ENCODE results near the gene TSPYL4.
"Not testable (repeated sequence)": the region's sequence is repeated elsewhere in the genome, so short reads cannot be mapped to it uniquely, and the experiment has no call there.

Gene TSPYL4

GRCh38 chr6:116253505-116254296, at the start of gene TSPYL4:
TSPYL4 (minus strand) TSS chr6:116254075; CDS start chr6:116254008, 67 bp downstream.
- DNase-seq (ENCODE audit: low read depth in 2 of 2) = peak; percentile 94 to 95

DNA sequence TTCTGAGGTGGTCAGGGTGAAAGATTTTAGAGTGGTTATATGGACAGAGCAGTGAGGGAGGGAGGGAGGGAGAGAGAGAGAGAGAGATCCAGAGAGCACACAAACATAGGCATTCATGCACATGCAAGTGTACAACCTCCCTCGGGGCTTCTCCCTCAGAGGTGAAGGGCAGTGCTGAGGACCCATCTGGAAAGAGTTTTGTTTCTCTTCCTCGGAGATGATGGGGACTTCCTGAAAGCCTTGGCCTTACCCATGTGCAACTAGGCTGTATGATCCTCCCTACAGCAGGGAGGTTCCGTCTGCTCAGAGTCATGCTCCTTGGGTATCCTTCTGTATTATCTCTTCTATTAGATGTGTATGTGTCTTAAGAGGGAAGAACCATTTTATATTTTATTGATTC, 47.2 kb upstream of the TSPYL4 start:
- no peak for DNase-seq (ENCODE audit: low read depth in 2 of 2)

DNA sequence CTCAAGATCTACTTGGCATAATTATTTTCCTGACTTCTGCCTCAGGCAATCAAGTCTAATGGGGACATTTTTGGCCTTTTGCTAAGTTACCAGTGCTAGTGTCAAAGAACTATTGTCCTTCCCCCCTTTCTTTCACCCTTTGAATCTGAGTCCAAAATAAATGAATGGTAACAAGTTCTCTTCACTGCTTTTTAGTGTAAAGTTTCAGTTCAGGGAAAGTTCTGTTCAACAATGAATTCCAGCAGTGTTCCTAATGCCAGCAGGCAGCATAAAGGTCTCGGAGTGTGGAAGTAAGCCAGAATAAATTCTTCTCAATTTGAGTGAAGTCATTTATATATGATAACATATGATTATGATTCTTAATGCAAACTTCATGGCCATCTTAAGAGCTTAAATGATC, 46.7 kb upstream of the TSPYL4 start:
- DNase-seq (ENCODE audit: low read depth in 2 of 2) = no peak

- DNase-seq (ENCODE audit: low read depth in 2 of 2) = no peak
Measured at GRCh38 chr6:116298973-116299372, 45.1 kb upstream of the TSPYL4 start.

- no peak for DNase-seq (ENCODE audit: low read depth in 2 of 2)
Measured at GRCh38 chr6:116298273-116298672, 44.4 kb upstream of the TSPYL4 start.

DNA sequence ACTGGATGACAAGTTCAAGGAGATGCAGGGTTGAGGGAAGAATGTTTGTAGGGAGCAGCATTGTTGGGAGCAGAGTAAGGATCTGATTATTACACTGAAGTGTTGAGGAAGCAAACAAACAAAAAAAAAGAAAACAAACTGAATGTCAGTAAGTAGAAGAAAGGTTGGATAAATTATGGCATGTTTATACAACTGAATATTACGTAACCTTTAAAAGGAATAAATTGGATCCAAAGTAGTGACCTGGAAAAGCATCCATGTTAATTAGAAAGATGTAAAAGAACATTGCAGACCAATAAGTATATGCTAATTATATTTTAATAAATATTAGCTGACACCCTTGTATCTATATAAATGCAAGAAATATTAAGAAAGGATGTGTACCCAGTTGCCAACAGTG, 38.7 kb upstream of the TSPYL4 start:
- no peak for DNase-seq (ENCODE audit: low read depth in 2 of 2)

DNA sequence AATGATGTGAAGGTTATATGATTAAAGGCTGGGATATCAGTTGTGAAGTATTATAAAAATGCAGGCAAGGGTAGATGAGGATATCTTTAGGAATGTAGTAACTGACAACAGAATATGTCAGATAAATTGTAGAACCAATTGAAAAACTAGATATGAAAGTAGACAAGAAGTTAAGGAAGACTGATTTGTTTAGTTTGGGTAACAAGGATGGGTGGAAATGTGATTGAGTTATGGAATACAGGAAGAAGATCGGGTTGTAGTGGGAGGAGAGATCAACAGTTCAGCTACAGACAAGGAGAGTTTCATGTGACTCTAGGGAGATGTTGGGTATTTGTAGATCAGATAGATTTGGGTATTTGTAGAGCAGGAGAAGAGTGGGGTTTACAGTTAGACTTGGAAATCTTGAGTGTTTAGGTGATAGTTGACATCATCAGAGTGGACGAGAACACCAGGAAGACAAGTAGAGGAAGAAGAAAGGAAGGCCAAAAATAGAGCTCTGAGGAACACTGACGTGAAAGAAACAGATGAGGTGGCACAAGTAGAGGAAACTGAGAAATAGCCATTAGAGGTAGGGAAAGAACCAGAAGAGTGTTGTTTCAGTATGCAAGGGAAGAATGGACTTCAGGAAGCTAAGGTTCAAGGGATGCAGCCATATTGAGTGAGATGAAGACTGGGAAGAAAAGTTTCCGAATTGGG, 38.0 kb upstream of the TSPYL4 start:
- DNase-seq (ENCODE audit: low read depth in 2 of 2) = no peak

- no peak for DNase-seq (ENCODE audit: low read depth in 2 of 2)
Measured at GRCh38 chr6:116290799-116291198, 36.9 kb upstream of the TSPYL4 start.

- DNase-seq (ENCODE audit: low read depth in 2 of 2) = no peak
Measured at GRCh38 chr6:116289876-116290275, 36.0 kb upstream of the TSPYL4 start.

DNA sequence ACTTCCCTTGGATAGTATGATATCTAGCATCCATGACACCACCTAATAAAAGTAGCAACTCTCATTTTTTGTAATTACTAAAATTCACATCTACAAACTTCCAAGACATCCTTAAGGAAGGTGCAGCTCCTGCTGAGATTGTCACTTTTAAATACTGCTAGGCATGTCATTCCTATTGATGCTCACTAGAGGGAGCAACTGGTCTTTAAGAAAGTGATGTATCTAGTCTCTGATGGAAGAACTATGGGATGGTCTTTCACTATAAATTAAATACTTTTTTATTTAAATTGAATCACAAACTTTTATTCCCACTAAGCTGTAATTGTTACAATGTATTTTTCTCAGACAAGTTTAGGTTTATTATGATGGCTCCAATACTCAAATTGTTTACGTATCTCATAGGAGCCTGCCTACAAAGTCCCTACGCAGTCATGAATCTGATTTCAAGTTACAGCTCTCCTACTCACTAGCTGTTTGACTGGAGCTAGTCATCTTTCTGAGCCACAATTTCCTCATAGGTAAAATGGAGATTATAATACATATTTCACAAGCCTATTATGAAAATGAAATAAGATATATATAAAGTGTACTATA, 33.9 kb upstream of the TSPYL4 start:
- DNase-seq (ENCODE audit: low read depth in 2 of 2) = no peak

GRCh38 chr6:116286773-116287358, 33.0 kb upstream of the TSPYL4 start:
- DNase-seq (ENCODE audit: low read depth in 2 of 2) = no peak

DNA sequence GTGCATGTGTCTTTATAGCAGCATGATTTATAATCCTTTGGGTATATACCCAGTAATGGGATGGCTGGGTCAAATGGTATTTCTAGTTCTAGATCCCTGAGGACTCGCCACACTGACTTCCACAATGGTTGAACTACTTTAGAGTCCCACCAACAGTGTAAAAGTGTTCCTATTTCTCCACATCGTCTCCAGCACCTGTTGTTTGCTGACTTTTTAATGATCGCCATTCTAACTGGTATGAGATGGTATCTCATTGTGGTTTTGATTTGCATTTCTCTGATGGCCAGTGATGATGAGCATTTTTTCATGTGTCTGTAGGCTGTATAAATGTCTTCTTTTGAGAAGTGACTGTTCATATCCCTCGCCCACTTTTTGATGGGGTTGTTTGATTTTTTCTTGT, 31.1 kb upstream of the TSPYL4 start:
- DNase-seq (ENCODE audit: low read depth in 2 of 2) = not testable (repeated sequence)

DNA sequence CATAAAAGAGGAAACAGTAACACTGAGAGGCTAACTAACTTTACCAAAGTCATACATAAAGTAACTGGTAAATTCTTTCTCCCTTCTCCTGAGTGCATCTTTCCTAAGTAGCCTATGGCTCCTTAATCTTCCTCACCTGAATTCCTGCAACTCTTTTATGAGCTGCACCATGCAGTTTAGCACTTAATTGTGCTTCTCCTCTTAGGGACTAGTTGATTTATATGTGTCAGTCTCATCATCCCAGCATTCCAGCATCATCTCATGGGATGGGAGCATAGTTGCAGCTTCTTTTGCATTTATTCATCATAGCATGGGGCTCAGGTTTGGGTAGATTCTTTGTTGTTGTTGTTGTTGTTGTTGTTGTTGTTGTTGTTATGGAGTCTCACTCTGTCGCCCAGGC, 29.3 kb upstream of the TSPYL4 start:
- DNase-seq (ENCODE audit: low read depth in 2 of 2) = no peak

DNA sequence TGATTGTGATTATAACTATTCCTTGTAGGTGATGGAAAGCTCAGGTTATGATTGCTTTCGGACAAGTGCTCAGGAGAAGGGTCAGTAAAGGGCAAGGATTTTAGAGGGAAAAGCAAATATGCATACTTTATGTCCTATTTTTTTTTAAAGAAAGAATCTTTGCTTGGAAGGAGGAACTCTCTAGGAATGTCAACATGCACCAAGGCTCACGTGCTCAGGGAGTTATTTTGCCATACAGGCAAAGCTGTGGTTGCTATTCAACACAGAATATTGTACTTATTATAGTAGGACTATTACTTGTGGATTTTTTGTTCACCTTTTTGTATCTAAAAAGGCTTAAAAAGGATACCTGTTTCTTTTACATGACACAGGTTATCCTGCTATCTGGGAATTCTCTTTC, 28.8 kb upstream of the TSPYL4 start:
- DNase-seq (ENCODE audit: low read depth in 2 of 2) = no peak

- no peak for DNase-seq (ENCODE audit: low read depth in 2 of 2)
Measured at GRCh38 chr6:116280933-116281316, 27.1 kb upstream of the TSPYL4 start.

DNA sequence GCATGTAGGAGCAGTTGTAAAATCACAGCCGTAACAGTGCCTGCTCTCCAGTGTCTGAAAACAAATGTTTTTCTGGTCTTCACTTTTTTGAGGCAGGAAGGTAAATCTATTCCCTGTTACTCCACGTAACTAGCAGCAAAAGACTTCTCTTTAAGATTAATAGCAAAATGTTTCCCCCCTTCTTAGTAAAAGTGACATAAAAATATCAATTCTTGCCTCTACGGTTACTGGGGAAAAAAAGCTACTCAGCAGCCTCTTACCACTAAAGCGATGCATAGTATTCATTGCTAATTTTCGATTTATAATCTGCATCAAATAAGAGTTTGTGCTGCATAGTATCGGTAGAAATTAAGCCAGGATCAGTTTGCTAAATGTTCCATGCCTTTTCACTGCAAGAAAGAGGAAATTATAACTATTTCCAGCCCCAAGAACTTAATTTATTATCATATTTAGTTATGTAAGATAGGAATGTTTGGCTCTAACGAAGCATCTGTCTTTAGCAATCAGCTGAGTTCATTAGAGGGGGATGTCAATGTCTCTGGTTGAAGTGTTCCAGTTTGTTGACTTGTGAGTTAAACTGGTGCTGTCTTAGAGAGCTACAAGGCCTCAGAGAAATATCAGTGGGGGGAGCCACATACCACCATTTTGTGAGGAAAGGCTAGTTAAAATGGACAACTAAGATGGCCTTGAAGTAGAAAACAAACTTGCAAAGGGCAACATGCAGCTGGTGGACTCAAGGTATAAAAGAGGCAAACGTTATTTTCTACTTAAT, 26.5 kb upstream of the TSPYL4 start:
- DNase-seq (ENCODE audit: low read depth in 2 of 2) = no peak

- DNase-seq (ENCODE audit: low read depth in 2 of 2) = peak; percentile 92 to 93
Measured at GRCh38 chr6:116279232-116280160, 25.6 kb upstream of the TSPYL4 start, which contains the start of gene TSPYL1. TSPYL1 (minus strand) TSS chr6:116279930; CDS start chr6:116279830, 100 bp downstream.

DNA sequence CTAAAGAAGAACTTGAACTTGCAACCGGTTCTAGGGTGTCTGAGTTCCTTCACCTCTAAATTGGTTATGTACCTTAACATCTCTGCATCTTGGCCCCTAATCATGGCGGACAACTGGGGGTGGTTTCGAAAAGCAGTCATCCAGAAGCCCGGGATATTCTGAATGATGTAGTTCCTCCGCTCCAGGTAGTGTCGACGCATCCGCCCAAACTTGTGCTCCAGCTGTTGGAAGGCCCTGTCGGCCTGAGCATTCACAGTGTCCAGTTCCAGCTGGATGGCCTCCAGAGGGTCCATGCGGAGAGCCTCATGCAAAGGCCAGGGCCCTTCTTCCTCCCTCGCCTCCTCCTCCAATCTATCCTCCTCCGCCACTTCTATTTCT, 25.0 kb upstream of the TSPYL4 start:
- no peak for DNase-seq (ENCODE audit: low read depth in 2 of 2)

DNA sequence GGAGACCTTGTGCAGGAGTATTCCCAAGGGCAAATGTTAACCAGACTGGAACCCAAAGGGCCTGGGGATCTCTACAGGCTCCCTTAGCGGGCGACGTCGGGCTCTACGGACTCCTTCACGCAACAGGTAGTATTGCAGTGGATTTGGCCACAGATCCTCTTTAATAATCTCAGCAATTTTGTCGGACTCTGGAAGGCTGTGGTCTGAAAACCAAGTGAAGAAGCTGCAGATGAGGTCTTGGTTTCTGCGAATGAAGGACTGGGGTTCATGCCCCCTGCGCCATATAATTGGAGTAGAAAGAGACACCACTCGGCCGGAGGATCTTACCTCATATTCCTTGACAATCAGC, 24.6 kb upstream of the TSPYL4 start:
- DNase-seq (ENCODE audit: low read depth in 2 of 2) = no peak

GRCh38 chr6:116277124-116277523, 23.2 kb upstream of the TSPYL4 start:
- no peak for DNase-seq (ENCODE audit: low read depth in 2 of 2)
